Activated CD8-positive, alpha-beta T cell treated with anti-CD3 and anti-CD28 coated beads, Interleukin-2, amount 10 ng/mL, durations not matched to agents 7 days and 5 days (primary cell): ENCODE measurements around the gene SEMA5A. TPM values are rescaled to one million over a fixed set of nuclear protein-coding genes. Genes with fewer than 3 reads are reported as not detected.

ENCODE experiments used
- ATAC-seq: fragments of 150-1000 bp; cut with Tn5 transposase; one replicate; pipeline ENCODE4 v1.10.0; 2021; ENCODE audit warnings: moderate library complexity
- CTCF ChIA-PET: fragments of 350-600 bp; sonication (Branson Sonifier 250); formaldehyde crosslinking; loops from one replicate; lab custom pipeline; 2021; ENCODE audit warnings: antibody characterized with exemption; lab: Charles Lee
- POLR2A ChIA-PET: fragments of 350-600 bp; sonication (Branson Sonifier 250); formaldehyde crosslinking; loops from one replicate; lab custom pipeline; 2021; ENCODE audit warnings: antibody characterized with exemption; lab: Charles Lee
- DNase-seq: peaks from one replicate; pipeline ENCODE4 v3.0.0-alpha.2; 2020
- H3K27ac Mint-ChIP-seq: one replicate; pipeline ENCODE4 v1.8.0; 2021; ENCODE audit warnings: mild to moderate bottlenecking, mixed read lengths
- H3K27me3 Mint-ChIP-seq: one replicate; pipeline ENCODE4 v1.8.0; 2021; ENCODE audit warnings: low read depth, mixed read lengths
- H3K36me3 Mint-ChIP-seq: one replicate; pipeline ENCODE4 v1.8.0; 2021; ENCODE audit warnings: low read depth, mixed read lengths
- H3K4me1 Mint-ChIP-seq: one replicate; pipeline ENCODE4 v1.8.0; 2021; ENCODE audit warnings: low read depth, mixed read lengths
- H3K4me3 Mint-ChIP-seq: one replicate; pipeline ENCODE4 v1.8.0; 2021; ENCODE audit warnings: mild to moderate bottlenecking, mixed read lengths
- H3K9me3 Mint-ChIP-seq: one replicate; pipeline ENCODE4 v1.8.0; 2022; ENCODE audit warnings: mixed read lengths; ENCODE audit not compliant: insufficient read depth
- microRNA-seq: library from miRNA; unstranded; fragments of <30 nt; microRNA quantifications from one replicate; pipeline ENCODE4 v1.2.0, GENCODE V29; 2022
- total RNA-seq, 2 experiments: library from RNA; stranded (reverse); gene quantifications; one replicate each; pipeline ENCODE4 v1.2.3, GENCODE V29; 2021

SEMA5A gene
- total RNA-seq, 2 experiments from 2014 or later = not detected

- ChIA-PET POLR2A (no interaction called here), CTCF (no interaction called here)
- Mint-ChIP-seq H3K4me3 (no peak overlapping the region), H3K27ac (no peak overlapping the region), H3K4me1 (no peaks in the 10 kb centered on the region), H3K9me3 (no peaks in the 10 kb centered on the region), H3K27me3 (no peaks in the 10 kb centered on the region), H3K36me3 (no peaks in the 10 kb centered on the region)
- ATAC-seq = no peak
- DNase-seq = no peak
These were observed 530.0 kb downstream of the SEMA5A start for GRCh38 chr5:9015937-9016270.

GRCh38 chr5:9015260-9015936, 530.5 kb downstream of the SEMA5A start:
- CTCF ChIA-PET = no interaction called here
- H3K27ac Mint-ChIP-seq = no peak overlapping the region
- POLR2A ChIA-PET = no interaction called here
- H3K4me3 Mint-ChIP-seq = no peak overlapping the region
- DNase-seq = no peak
- no peaks in the 10 kb centered on the region for H3K27me3 Mint-ChIP-seq
- H3K9me3 Mint-ChIP-seq = no peaks in the 10 kb centered on the region
- no peaks in the 10 kb centered on the region for H3K4me1 Mint-ChIP-seq
- no peaks in the 10 kb centered on the region for H3K36me3 Mint-ChIP-seq
- ATAC-seq = no peak

DNA sequence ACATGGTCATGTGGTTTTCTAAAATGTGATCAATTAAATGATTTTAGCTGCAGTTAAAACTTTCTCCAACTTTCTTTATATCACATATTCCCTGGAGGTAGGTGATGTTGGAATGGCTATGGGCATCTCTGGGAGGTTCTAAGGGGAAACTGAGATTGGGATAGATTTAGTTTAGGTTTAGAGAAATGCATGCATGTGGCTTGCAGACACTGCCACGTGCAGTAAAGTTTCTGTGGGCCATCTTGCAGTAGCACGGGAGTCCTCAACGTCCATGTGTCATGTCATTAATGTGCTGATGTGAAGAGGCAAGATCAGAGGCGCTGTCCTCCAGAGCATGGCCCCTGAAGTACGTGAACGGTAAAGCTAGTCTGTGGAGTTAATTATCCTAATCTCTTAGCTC, 532.7 kb downstream of the SEMA5A start:
- DNase-seq (no peak), ATAC-seq (no peak)
- ChIA-PET POLR2A (no interaction called here), CTCF (no interaction called here)
- Mint-ChIP-seq H3K36me3 (no peaks in the 10 kb centered on the region), H3K27ac (no peak overlapping the region), H3K9me3 (no peaks in the 10 kb centered on the region), H3K27me3 (no peaks in the 10 kb centered on the region), H3K4me3 (no peak overlapping the region), H3K4me1 (no peaks in the 10 kb centered on the region)

DNA sequence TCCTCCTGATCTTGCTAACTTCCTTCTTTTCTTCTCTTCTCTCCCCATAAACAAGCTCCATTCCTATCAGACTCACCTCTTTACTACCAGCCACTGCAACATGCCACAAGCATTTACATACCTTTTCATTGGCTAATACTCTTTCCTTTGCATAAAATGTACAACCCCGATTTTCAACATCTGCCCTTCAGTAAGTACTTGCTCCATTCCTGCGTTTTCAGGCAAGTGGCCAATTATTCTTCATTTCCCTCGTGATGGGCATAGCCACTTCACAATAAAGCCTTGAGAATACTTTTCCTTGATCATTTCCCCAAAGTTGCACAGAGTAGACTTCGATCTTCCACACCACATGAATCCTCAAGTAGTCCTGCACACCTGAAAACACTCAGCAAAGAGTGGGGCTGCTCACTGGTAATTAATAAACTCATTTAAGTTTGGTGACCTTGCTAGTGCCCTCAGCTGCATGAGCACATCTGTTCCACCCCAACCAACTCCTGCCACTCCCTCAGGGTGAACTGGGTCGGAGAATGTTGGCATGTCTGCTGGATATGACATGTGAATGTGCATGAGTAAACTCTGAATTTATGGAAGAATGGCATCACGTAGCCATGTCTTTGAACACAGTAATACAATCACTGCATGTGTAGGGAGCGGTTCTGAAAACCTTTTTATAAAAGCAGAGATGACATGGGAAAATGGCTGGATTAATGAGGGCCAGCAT, 535.8 kb downstream of the SEMA5A start:
- POLR2A ChIA-PET = no interaction called here
- no peaks in the 10 kb centered on the region for H3K36me3 Mint-ChIP-seq
- H3K4me3 Mint-ChIP-seq = no peak overlapping the region
- H3K4me1 Mint-ChIP-seq = no peaks in the 10 kb centered on the region
- no peak overlapping the region for H3K27ac Mint-ChIP-seq
- CTCF ChIA-PET = no interaction called here
- DNase-seq = no peak
- ATAC-seq = no peak
- H3K9me3 Mint-ChIP-seq = no peaks in the 10 kb centered on the region
- no peaks in the 10 kb centered on the region for H3K27me3 Mint-ChIP-seq

DNA sequence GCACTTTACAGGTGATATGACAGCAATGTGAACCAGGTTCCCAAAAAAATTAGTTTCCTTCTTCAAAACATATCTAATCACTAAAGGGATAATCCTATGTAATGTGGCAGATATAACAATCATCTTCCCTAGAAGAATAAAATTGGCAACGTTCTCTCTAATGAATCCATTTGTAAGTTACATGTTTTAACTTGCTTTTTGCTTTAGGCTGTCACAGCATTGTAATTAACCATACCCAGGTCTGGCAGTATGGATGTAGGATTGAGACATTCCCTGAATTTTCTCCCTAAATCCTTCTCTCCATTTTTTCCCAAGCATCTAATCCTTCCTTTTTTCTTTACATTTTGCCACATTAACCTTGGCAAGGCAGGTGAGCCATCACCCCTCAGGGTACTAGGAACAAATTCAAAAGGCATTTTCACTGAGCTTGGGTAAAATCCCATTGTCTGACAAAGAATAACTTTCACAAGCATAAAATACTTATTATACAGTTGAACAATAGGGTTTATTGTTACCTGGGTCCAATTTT, 548.3 kb downstream of the SEMA5A start:
- ChIA-PET CTCF (no interaction called here), POLR2A (no interaction called here)
- H3K27me3 Mint-ChIP-seq = no peaks in the 10 kb centered on the region
- H3K27ac Mint-ChIP-seq = no peak overlapping the region
- H3K4me3 Mint-ChIP-seq = no peak overlapping the region
- peaks cover 4% of the 10 kb centered on the region for H3K9me3 Mint-ChIP-seq
- DNase-seq (no peak), ATAC-seq (no peak)
- no peaks in the 10 kb centered on the region for H3K4me1 Mint-ChIP-seq
- no peaks in the 10 kb centered on the region for H3K36me3 Mint-ChIP-seq

DNA sequence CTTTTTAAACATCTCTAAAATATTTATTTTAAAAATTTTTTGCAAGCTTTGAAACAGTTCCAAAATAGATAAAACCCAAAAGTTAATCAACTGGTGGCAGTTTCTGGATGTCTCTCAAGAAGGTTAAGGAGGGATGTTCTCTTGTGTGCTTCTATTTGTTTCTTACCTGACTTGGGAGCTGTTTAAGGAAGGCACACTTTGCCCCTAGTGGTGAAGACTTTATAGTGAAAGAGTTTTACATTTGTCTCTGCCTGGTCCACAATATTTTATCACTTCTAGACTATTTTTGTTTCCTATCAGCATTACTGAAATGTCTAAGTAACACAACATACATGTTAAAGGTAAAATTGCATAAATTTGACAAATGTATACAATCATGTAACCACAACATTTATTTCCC, 552.8 kb downstream of the SEMA5A start:
- DNase-seq (no peak), ATAC-seq (no peak)
- no peak overlapping the region for H3K27ac Mint-ChIP-seq
- no peak overlapping the region for H3K4me3 Mint-ChIP-seq
- ChIA-PET CTCF (no interaction called here), POLR2A (no interaction called here)
- no peaks in the 10 kb centered on the region for H3K27me3 Mint-ChIP-seq
- H3K36me3 Mint-ChIP-seq = no peaks in the 10 kb centered on the region
- no peaks in the 10 kb centered on the region for H3K4me1 Mint-ChIP-seq
- peaks cover 9% of the 10 kb centered on the region for H3K9me3 Mint-ChIP-seq

Small RNA genes lying within 50 kb of the gene (microRNA-seq; reads per million reads assigned to microRNA genes)
- not detected for gene MIR4636

Other genes starting within 250 kb of the SEMA5A start
- not detected for gene TAS2R1, start 84.3 kb upstream of the SEMA5A start, total RNA-seq